Keratinocyte (primary cell): ENCODE data around the gene TNS3. TPM values are rescaled to one million over a fixed set of nuclear protein-coding genes. Genes with fewer than 3 reads are reported as not detected.

Experiments used
- DNase-seq: peaks from one replicate; pipeline ENCODE4 v3.0.0-alpha.2; 2011; ENCODE audit warnings: low read depth, missing footprints, low spot score
- FAIRE-seq: peaks from 2 replicates; lab custom pipeline; 2011; peaks lifted over from hg19 to GRCh38; lab: Jason Lieb, UNC
- H2AFZ ChIP-seq: 2 replicates; pipeline ENCODE4 v1.6.0; 2012; ENCODE audit warnings: low read length, control low read depth, inconsistent platforms; ENCODE audit not compliant: control insufficient read depth
- H3K27ac ChIP-seq: 2 replicates; pipeline ENCODE4 v1.5.1; 2011; ENCODE audit warnings: low read length; ENCODE audit not compliant: control insufficient read depth, insufficient read depth
- H3K27me3 ChIP-seq: 3 replicates; pipeline ENCODE4 v1.6.0; 2011; ENCODE audit warnings: low read length; ENCODE audit not compliant: control insufficient read depth, insufficient read depth; ENCODE audit errors: extremely low read depth
- H3K36me3 ChIP-seq, 2 experiments: 2 replicates in 1 of 2; 3 replicates in 1 of 2; pipeline ENCODE4 v1.5.1; 2011; ENCODE audit warnings: low read length in 2 of 2, mild to moderate bottlenecking in 1 of 2; ENCODE audit not compliant: control insufficient read depth in 2 of 2, insufficient read depth in 2 of 2; ENCODE audit errors: extremely low read depth in 1 of 2
- H3K4me1 ChIP-seq: 3 replicates; pipeline ENCODE4 v1.5.1; 2011; ENCODE audit warnings: low read length; ENCODE audit not compliant: control insufficient read depth, insufficient read depth; ENCODE audit errors: extremely low read depth
- H3K4me2 ChIP-seq: 3 replicates; pipeline ENCODE4 v1.6.0; 2011; ENCODE audit warnings: low read depth, low read length; ENCODE audit not compliant: control insufficient read depth, insufficient read depth; ENCODE audit errors: extremely low read depth
- H3K4me3 ChIP-seq, 3 experiments: fragments of 200-600 bp in 1 of 3; sonication (generic) in 1 of 3; 2 replicates in 2 of 3; 3 replicates in 1 of 3; pipeline ENCODE4 v1.5.1; 2011 to 2016; ENCODE audit warnings: low read length in 3 of 3, mild to moderate bottlenecking in 3 of 3, control low read depth in 2 of 3, inconsistent platforms in 1 of 3, low read depth in 1 of 3, mixed read lengths in 1 of 3, mixed run types in 1 of 3, moderate library complexity in 1 of 3; ENCODE audit not compliant: control insufficient read depth in 2 of 3, insufficient read depth in 2 of 3; ENCODE audit errors: extremely low read depth in 1 of 3
- H3K79me2 ChIP-seq: 2 replicates; pipeline ENCODE4 v1.6.0; 2012; ENCODE audit warnings: low read length; ENCODE audit not compliant: control insufficient read depth, insufficient read depth
- H3K9ac ChIP-seq: 3 replicates; pipeline ENCODE4 v1.6.0; 2011; ENCODE audit warnings: low read length; ENCODE audit not compliant: control insufficient read depth, insufficient read depth; ENCODE audit errors: extremely low read depth
- H3K9me1 ChIP-seq: 3 replicates; pipeline ENCODE4 v1.6.0; 2011; ENCODE audit warnings: low read length; ENCODE audit not compliant: control insufficient read depth, insufficient read depth; ENCODE audit errors: extremely low read depth
- H3K9me3 ChIP-seq: 2 replicates; pipeline ENCODE4 v1.5.1; 2012; ENCODE audit warnings: low read depth, low read length; ENCODE audit not compliant: control insufficient read depth
- H4K20me1 ChIP-seq: 3 replicates; pipeline ENCODE4 v1.6.0; 2011; ENCODE audit warnings: low read length; ENCODE audit not compliant: control insufficient read depth, insufficient read depth; ENCODE audit errors: extremely low read depth
- CTCF ChIP-seq, 3 experiments: IDR thresholded peaks in 1 of 3; conservative IDR thresholded peaks in 1 of 3; optimal IDR thresholded peaks in 1 of 3; 2 replicates in 2 of 3; 3 replicates in 1 of 3; pipeline versions ENCODE3 to v1.5.1; 2011; ENCODE audit warnings: low read length in 3 of 3, mild to moderate bottlenecking in 3 of 3, moderate library complexity in 2 of 3, control low read depth in 1 of 3, inconsistent platforms in 1 of 3; ENCODE audit not compliant: insufficient read depth in 2 of 3; ENCODE audit errors: extremely low read depth in 1 of 3
- EZH2 ChIP-seq: IDR thresholded peaks from one replicate; pipeline ENCODE4 v1.6.1; 2012; ENCODE audit warnings: inconsistent platforms, mild to moderate bottlenecking, low read length, moderate library complexity
- dilution Hi-C: fragments of 300-500 bp; cut with MboI; formaldehyde crosslinking; loops from one replicate; pipeline ENCODE4 v1.7.0; 2020; ENCODE audit warnings: low sequenced_read_pairs; ENCODE audit not compliant: extremely low pct_ligation_motif_present
- polyA plus RNA-seq, 5 experiments: library from polyadenylated mRNA; depleted of rRNA in 3 of 5; stranded (reverse) in 3 of 5; stranded (forward) in 1 of 5; unstranded in 1 of 5; fragments of >200 nt; gene quantifications; 1 replicate in 1 of 5; 2 replicates in 3 of 5; 3 replicates in 1 of 5; pipeline versions ENCODE4 v1.2.1 to v1.2.3, GENCODE V29; 2011 to 2012; ENCODE audit warnings: missing spikeins in 2 of 5, low read depth in 1 of 5, low replicate concordance in 1 of 5

Gene TNS3
- polyA plus RNA-seq, 1 donor (not counting 4 experiments of a cell fraction or from before 2014, with no cell fraction given) = 3.9 TPM

- TF ChIP-seq EZH2 (no peak), CTCF (optimal IDR thresholded peaks at IDR 0.05 in 1 of 3, IDR thresholded peaks at IDR 0.05 in 1 of 3, conservative IDR thresholded peaks at IDR 0.05 in 1 of 3; ENCODE audit: extremely low read depth in 1 of 3, insufficient read depth in 2 of 3, low read length in 3 of 3) (no peak)
- no peak for DNase-seq
Measured at GRCh38 chr7:47344171-47344955, 237.5 kb downstream of the TNS3 start.

GRCh38 chr7:47343061-47343455 lies 238.9 kb downstream of the TNS3 start:
- Histone ChIP-seq H3K36me3 (no peaks in the 10 kb centered on the region), H2AFZ (no peak overlapping the region), H3K4me3 (no peak overlapping the region), H3K27me3 (no peaks in the 10 kb centered on the region), H3K4me2 (no peak overlapping the region), H3K79me2 (no peaks in the 10 kb centered on the region), H3K9me3 (no peaks in the 10 kb centered on the region), H3K27ac (no peak overlapping the region), H3K4me1 (no peaks in the 10 kb centered on the region), H4K20me1 (no peaks in the 10 kb centered on the region), H3K9me1 (no peaks in the 10 kb centered on the region), H3K9ac (no peak overlapping the region)
- DNase-seq (no peak), FAIRE-seq (no peak)
- no peak for TF ChIP-seq EZH2
- no peak for TF ChIP-seq CTCF (optimal IDR thresholded peaks at IDR 0.05 in 1 of 3, IDR thresholded peaks at IDR 0.05 in 1 of 3, conservative IDR thresholded peaks at IDR 0.05 in 1 of 3; ENCODE audit: extremely low read depth in 1 of 3, insufficient read depth in 2 of 3, low read length in 3 of 3)
- dilution Hi-C loops = no loop called here

More at GRCh38 chr7:47344171-47344955, 237.5 kb downstream of the TNS3 start:
- Histone ChIP-seq H3K4me2 (no peak overlapping the region), H3K27me3 (no peaks in the 10 kb centered on the region), H2AFZ (no peak overlapping the region), H3K9me1 (no peaks in the 10 kb centered on the region), H3K9ac (no peak overlapping the region), H3K36me3 (no peaks in the 10 kb centered on the region), H3K27ac (no peak overlapping the region), H3K9me3 (no peaks in the 10 kb centered on the region), H3K79me2 (no peaks in the 10 kb centered on the region), H3K4me3 (no peak overlapping the region), H4K20me1 (no peaks in the 10 kb centered on the region), H3K4me1 (no peaks in the 10 kb centered on the region)
- dilution Hi-C loops = no loop called here
- FAIRE-seq = no peak
